Astrocyte (in vitro differentiated cells and primary cell): ENCODE measurements around the gene KDM6A.
"Not testable (repeated sequence)": the region's sequence is repeated elsewhere in the genome, so short reads cannot be mapped to it uniquely, and the experiment has no call there.

ENCODE experiments used
- EZH2 ChIP-seq: IDR thresholded peaks from 2 replicates; pipeline ENCODE4 v1.6.1; 2012; ENCODE audit warnings: mild to moderate bottlenecking, low read length, inconsistent platforms; ENCODE audit not compliant: insufficient read depth
- TF ChIP-seq, protein P1 (sequence below): IDR thresholded peaks from 2 replicates; pipeline ENCODE4 v1.5.1; 2011; ENCODE audit warnings: low read depth, mild to moderate bottlenecking, inconsistent platforms, low read length, moderate library complexity; ENCODE audit not compliant: insufficient read depth

DNA sequence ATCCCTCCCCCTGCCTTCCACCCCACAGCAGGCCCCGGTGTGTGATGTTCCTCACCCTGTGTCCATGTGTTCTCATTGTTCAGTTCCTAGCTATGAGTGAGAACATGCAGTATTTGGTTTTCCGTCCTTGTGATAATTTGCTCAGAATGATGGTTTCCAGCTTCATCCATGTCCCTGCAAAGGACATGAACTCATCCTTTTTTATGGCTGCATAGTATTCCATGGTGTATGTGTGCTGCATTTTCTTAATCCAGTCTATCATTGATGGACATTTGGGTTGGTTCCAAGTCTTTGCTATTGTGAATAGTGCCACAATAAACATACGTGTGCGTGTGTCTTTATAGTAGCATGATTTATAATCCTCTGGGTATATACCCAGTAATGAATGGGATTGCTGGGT, 200.0 kb downstream of the KDM6A start:
- TF ChIP-seq, protein P1, sequence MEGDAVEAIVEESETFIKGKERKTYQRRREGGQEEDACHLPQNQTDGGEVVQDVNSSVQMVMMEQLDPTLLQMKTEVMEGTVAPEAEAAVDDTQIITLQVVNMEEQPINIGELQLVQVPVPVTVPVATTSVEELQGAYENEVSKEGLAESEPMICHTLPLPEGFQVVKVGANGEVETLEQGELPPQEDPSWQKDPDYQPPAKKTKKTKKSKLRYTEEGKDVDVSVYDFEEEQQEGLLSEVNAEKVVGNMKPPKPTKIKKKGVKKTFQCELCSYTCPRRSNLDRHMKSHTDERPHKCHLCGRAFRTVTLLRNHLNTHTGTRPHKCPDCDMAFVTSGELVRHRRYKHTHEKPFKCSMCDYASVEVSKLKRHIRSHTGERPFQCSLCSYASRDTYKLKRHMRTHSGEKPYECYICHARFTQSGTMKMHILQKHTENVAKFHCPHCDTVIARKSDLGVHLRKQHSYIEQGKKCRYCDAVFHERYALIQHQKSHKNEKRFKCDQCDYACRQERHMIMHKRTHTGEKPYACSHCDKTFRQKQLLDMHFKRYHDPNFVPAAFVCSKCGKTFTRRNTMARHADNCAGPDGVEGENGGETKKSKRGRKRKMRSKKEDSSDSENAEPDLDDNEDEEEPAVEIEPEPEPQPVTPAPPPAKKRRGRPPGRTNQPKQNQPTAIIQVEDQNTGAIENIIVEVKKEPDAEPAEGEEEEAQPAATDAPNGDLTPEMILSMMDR, result not testable (repeated sequence)
- not testable (repeated sequence) for TF ChIP-seq EZH2
